PC-9 (cell line): ENCODE measurements around the gene CYS1.

Source experiments
- CTCF ChIP-seq: fragments of 200-600 bp; sonication (generic); conservative IDR thresholded peaks from 2 replicates; pipeline ENCODE4 v1.6.1; 2017; ENCODE audit warnings: mixed run types, antibody characterized with exemption, mild to moderate bottlenecking, moderate library complexity
- EZH2 ChIP-seq: fragments of 200-600 bp; sonication (generic); IDR thresholded peaks from 2 replicates; pipeline ENCODE4 v1.8.0; 2017; ENCODE audit warnings: antibody characterized with exemption, low read depth

- TF ChIP-seq EZH2 (no peak), CTCF (no peak)
Measured at GRCh38 chr2:10033251-10034006, 46.8 kb downstream of the CYS1 start.
